Central memory CD8-positive, alpha-beta T cell (primary cell): ENCODE measurements around the gene OSM.

Experiments
- ATAC-seq: fragments of 150-1000 bp; cut with Tn5 transposase; replicated peaks from 2 replicates; pipeline ENCODE4 v1.10.0; 2022; ENCODE audit warnings: mild to moderate bottlenecking, moderate FRiP score, moderate number of reproducible peaks; ENCODE audit not compliant: poor library complexity, severe bottlenecking; ENCODE audit errors: extremely low read depth
- DNase-seq, 2 donors: peaks; one replicate each; pipeline ENCODE4 v3.0.0; 2021; ENCODE audit warnings: low spot score in 2 of 2
- H3K27ac Mint-ChIP-seq: one replicate; pipeline ENCODE4 v1.8.0; 2022; ENCODE audit warnings: low read depth, mild to moderate bottlenecking, moderate library complexity, mixed read lengths
- H3K27me3 Mint-ChIP-seq: one replicate; pipeline ENCODE4 v1.8.0; 2022; ENCODE audit warnings: mixed read lengths
- H3K36me3 Mint-ChIP-seq: one replicate; pipeline ENCODE4 v1.8.0; 2022; ENCODE audit warnings: mild to moderate bottlenecking, moderate library complexity, mixed read lengths; ENCODE audit not compliant: insufficient read depth
- H3K4me1 Mint-ChIP-seq: one replicate; pipeline ENCODE4 v1.8.0; 2022; ENCODE audit warnings: mixed read lengths
- H3K4me3 Mint-ChIP-seq: one replicate; pipeline ENCODE4 v1.8.0; 2022; ENCODE audit warnings: mild to moderate bottlenecking, moderate library complexity, mixed read lengths
- H3K9me3 Mint-ChIP-seq: one replicate; pipeline ENCODE4 v1.8.0; 2022; ENCODE audit warnings: mixed read lengths

Gene OSM

DNA sequence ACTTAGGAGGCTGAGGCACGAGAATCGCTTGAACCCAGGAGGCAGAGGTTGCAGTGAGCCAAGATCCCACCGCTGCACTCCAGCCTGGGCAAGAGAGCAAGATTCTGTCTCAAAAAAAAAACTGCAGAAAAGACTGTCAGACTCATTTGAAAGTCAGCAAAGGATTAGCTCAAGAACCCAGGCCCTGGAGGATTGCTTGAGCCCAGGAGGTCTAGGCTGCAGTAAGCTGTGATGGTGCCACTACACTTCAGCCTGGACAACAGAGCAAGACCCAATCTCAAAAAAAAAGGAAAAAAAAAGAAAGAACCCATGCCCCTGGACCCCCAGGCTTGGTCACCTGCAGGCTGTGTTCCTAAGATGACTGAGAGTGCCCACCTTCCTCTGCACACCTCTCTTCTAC is 36.3 kb downstream of the OSM start:
- Mint-ChIP-seq H3K9me3 (no peaks in the 10 kb centered on the region), H3K4me3 (no peak overlapping the region), H3K36me3 (no peaks in the 10 kb centered on the region), H3K27ac (no peak overlapping the region), H3K4me1 (peaks cover 15% of the 10 kb centered on the region), H3K27me3 (no peaks in the 10 kb centered on the region)
- DNase-seq (no peak), ATAC-seq (no peak)

DNA sequence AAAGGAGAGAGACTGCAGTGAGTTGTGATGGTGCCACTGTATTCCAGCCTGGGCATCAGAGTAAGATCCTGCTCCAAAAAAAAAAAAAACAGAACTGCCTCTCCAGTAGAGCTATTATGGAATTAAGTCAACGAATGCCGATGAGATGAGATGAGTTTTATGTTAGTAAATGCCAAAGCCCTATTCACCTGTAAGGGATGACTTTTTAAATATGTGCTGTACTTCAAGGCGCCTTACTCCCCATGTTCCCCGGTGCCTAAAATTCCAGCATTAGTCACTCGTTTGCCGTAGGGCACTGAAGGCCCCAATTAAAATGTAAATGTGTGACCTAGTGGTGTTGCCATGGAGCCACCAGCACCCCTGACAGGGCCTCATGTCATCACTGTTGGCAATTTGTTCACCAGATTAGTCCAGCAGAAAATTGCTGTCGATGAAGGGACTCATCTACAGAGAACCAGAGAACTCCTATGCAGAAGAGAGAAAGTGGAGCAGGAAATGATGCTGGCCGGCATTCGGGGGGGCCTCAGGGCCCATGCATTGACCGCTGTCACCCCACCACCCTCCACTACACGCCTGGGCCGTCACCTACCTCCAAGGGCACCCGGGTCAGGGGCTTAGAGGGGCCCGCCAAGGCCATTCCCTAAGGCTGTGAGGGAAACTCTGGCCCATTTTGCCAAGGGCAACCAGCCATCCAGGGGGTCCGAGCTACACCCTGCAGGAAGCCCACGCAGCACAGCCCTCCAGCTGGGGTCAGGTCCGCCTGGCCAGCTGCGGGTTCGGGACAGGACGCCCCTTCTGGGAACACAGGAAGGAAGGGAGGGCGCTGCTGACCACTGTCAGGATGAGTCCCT is 37.9 kb downstream of the OSM start:
- Mint-ChIP-seq H3K27me3 (no peaks in the 10 kb centered on the region), H3K9me3 (no peaks in the 10 kb centered on the region), H3K4me1 (peaks cover 22% of the 10 kb centered on the region), H3K4me3 (no peak overlapping the region), H3K27ac (no peak overlapping the region), H3K36me3 (no peaks in the 10 kb centered on the region)
- no peak for ATAC-seq
- no peak for DNase-seq

GRCh38 chr22:30227438-30228228 is 39.0 kb downstream of the OSM start:
- Mint-ChIP-seq H3K4me1 (peaks cover 32% of the 10 kb centered on the region), H3K27ac (no peak overlapping the region), H3K9me3 (no peaks in the 10 kb centered on the region), H3K27me3 (no peaks in the 10 kb centered on the region), H3K36me3 (no peaks in the 10 kb centered on the region), H3K4me3 (no peak overlapping the region)
- ATAC-seq, result no peak
- DNase-seq, result no peak

DNA sequence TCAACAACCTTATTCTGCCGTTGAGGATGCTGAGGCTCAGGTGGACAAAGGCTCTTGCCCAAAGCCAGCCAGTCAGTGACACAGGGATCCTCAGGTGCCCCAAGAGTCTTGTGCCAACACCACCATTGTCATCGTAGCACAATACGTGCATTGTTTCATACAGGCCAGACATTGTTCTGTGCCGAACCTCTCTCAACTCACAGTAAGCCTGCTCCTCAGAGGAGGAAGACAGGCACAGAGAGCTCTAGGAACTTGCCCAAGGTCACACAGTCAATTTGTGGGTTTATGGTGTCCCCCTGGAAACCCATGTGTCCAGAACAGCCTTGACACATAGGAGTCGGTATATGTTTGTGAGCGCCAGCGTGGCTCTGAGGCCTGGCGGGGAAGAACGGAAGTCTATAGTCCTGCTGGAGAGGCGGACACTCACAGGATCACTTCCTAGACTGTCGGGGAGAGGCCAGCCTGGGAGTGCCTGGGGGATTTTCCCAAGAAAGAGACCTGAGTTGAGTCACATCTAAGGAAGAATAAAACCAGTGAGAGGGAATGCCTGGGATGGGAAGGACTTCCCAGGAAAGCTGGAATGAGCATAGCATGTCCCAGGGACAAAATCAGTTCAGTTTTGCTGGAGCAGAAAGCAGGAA is 40.3 kb downstream of the OSM start:
- H3K4me1 Mint-ChIP-seq, result peaks cover 43% of the 10 kb centered on the region
- no peak overlapping the region for H3K4me3 Mint-ChIP-seq
- H3K9me3 Mint-ChIP-seq, result no peaks in the 10 kb centered on the region
- no peak overlapping the region for H3K27ac Mint-ChIP-seq
- DNase-seq, result no peak
- no peaks in the 10 kb centered on the region for H3K36me3 Mint-ChIP-seq
- no peaks in the 10 kb centered on the region for H3K27me3 Mint-ChIP-seq
- ATAC-seq, result no peak

DNA sequence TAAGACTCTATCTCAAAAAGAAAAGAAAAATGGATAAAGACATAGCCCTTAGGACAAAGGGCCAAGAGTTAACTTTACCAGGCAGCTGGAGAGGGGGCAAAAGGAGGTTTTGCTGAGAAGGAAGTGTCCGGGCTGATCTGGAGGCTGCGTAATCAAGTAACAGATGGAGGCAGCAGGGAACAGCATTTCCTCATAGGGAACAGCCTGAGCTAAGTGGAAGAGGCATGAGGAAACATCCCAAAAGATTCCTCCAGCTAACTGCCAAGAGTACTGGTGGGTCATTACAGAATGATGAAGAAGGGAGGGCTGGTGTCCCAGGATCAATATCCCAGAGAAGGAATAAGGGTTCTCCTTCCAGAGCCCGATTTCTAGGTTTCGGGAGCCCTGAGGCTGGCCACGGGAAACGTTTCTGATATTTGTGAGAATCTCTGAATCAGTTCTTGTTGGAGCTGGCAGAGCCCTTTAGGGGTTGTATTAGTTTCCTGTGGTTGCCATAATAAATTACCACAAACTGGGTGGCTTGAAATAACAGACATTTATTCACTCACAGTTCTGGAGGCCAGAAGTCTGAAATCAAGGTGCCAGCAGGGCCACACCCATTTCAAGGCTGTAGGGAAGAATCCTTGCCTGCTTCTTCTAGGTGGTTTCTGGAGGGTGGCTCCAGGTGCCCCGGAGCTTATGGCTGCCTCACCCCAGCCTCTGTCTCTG is 41.3 kb downstream of the OSM start:
- ATAC-seq (no peak), DNase-seq (no peak)
- Mint-ChIP-seq H3K4me3 (no peak overlapping the region), H3K4me1 (peaks cover 52% of the 10 kb centered on the region), H3K36me3 (no peaks in the 10 kb centered on the region), H3K27me3 (no peaks in the 10 kb centered on the region), H3K27ac (no peak overlapping the region), H3K9me3 (no peaks in the 10 kb centered on the region)

DNA sequence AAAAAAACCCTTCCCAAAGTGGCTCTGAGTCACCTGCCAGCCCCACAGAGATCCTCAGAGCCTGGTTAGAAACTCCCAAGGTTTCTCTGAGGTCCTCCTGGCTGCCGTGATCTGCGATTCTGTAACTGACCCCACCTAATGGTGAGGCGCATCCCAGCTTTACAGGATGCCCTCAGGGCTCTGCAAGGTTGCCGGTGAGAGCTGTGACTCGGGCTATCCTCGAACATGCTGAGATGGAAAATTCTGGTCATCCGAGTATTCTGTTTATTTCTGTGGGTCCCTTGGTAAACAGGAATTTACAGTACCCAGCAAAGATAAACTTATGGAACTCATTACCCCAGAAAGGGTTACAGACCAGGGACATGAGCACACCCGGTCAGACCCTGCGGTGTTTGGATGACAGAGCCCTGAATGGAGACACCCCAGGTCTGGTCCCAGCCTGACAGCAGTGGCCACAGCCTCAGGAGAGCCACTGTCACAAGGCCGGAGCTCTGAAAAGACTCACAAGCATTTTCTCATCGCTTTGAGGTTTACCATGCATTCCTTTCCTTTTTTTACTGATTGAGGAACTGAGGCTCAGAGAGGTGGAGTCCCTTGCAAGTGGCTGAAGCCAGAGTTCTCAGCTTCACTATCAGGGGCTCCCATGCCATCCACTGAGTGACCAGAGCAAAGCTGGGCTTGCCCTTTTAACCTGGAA is 42.3 kb downstream of the OSM start:
- Mint-ChIP-seq H3K4me1 (peaks cover 63% of the 10 kb centered on the region), H3K27me3 (no peaks in the 10 kb centered on the region), H3K9me3 (no peaks in the 10 kb centered on the region), H3K4me3 (no peak overlapping the region), H3K36me3 (no peaks in the 10 kb centered on the region), H3K27ac (peak overlapping the region; percentile 39)
- ATAC-seq (no peak), DNase-seq (no peak)

DNA sequence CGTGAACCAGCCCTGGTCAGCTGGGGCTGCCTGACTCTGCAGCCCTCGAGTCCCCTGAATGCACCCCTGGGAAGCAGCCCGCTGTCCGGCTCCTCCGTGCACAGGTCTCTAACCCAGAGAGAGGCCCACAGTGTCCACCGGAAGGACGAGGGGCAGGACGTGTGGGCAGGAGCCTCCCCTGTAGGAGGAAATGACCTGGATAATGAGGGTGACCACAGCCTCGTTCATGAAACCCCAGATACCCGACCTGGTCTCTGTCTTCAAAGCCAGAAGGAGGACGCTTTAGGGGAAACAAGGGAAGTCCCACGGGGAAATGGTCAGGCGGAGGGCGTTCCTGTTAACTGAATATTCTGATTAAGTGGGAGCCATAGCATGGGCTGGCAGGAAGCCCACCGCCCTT is 43.3 kb downstream of the OSM start:
- H3K36me3 Mint-ChIP-seq, result no peaks in the 10 kb centered on the region
- DNase-seq (no peak), ATAC-seq (no peak)
- H3K9me3 Mint-ChIP-seq, result no peaks in the 10 kb centered on the region
- H3K4me1 Mint-ChIP-seq, result peaks cover 64% of the 10 kb centered on the region
- H3K27me3 Mint-ChIP-seq, result no peaks in the 10 kb centered on the region
- no peak overlapping the region for H3K27ac Mint-ChIP-seq
- peak overlapping the region; percentile 2 for H3K4me3 Mint-ChIP-seq

DNA sequence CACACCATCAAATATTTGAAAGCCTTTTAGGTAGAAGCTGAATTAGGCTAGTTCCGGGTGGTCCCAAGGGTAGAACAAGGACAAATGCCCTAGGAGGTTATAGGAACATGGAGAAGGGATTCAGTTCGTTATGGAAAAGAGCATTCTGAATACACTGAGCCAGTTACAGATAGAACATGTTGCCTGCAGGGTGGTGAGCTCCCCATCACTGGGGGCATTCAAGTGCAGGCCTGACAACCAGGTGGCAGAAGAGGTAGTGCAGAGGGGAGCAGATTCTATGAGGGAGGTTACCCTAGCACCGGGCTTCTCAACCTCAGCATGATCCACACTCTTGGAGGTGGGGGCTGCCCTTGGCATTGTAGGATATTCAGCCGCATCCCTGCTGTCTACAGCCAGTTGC is 44.3 kb downstream of the OSM start:
- H3K4me3 Mint-ChIP-seq, result no peak overlapping the region
- DNase-seq, result no peak
- no peaks in the 10 kb centered on the region for H3K9me3 Mint-ChIP-seq

GRCh38 chr22:30221121-30221992 is 45.3 kb downstream of the OSM start:
- H3K4me3 Mint-ChIP-seq, result peak overlapping the region; percentile 67
- H3K27me3 Mint-ChIP-seq, result no peaks in the 10 kb centered on the region
- H3K36me3 Mint-ChIP-seq, result no peaks in the 10 kb centered on the region
- H3K27ac Mint-ChIP-seq, result peak overlapping the region; percentile 85
- no peaks in the 10 kb centered on the region for H3K9me3 Mint-ChIP-seq
- ATAC-seq (peak; percentile 83), DNase-seq (peak; percentile 45 to 64)
- H3K4me1 Mint-ChIP-seq, result peaks cover 59% of the 10 kb centered on the region

More for the DNA sequence above, 44.3 kb downstream of the OSM start:
- no peak for ATAC-seq
- Mint-ChIP-seq H3K27ac (no peak overlapping the region), H3K4me1 (peaks cover 64% of the 10 kb centered on the region), H3K27me3 (no peaks in the 10 kb centered on the region), H3K36me3 (no peaks in the 10 kb centered on the region)

DNA sequence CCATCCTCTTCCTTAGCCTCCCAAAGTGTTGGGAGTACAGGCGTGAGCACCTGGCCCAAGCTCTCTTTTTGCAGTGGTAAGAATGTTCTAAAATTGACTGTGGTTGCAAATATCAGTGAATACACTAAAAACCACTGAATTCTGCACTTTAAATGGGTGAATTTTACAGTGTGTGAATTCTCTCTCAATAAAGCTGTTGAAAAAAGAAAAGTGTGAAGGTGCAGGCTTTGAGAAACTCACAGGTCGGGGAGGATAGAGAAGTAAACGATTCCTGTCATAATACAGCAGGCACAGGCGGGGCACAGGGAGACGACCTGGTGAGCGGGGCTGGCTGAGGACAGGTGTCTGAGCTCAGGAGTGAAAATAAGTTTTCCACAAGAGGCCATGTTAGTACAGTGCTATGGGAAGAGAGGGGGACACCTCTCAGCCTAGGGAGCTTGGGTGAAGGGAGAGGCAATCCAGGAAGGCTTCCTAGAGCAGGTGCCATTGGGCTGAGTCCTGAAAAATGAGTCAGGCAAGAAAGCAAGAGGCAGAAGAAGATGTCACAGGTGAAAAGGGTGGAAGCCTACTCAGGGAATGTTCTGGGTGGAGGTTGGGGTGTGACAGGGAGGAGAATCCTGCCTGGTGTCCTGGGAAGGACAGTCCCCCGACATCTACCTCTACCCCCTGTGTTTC is 46.2 kb downstream of the OSM start:
- Mint-ChIP-seq H3K9me3 (no peaks in the 10 kb centered on the region), H3K4me1 (peaks cover 50% of the 10 kb centered on the region), H3K27ac (peak overlapping the region; percentile 85), H3K4me3 (peak overlapping the region; percentile 67), H3K27me3 (no peaks in the 10 kb centered on the region), H3K36me3 (no peaks in the 10 kb centered on the region)
- ATAC-seq, result no peak
- DNase-seq, result no peak
